Epithelial cell of proximal tubule (primary cell): ENCODE results near the gene PRKAR2B. TPM values are rescaled to one million over a fixed set of nuclear protein-coding genes. Genes with fewer than 3 reads are reported as not detected.
"Not testable (repeated sequence)": the region's sequence is repeated elsewhere in the genome, so short reads cannot be mapped to it uniquely, and the experiment has no call there.

Source experiments
- DNase-seq: peaks from one replicate; pipeline ENCODE4 v3.0.0-alpha.2; 2011; ENCODE audit warnings: low read depth
- H3K4me3 ChIP-seq: 2 replicates; pipeline ENCODE4 v1.5.1; 2011; ENCODE audit warnings: low read depth, mild to moderate bottlenecking, low read length
- CTCF ChIP-seq: conservative IDR thresholded peaks from 2 replicates; pipeline ENCODE4 v1.5.1; 2012; ENCODE audit warnings: low read depth, mild to moderate bottlenecking, low read length
- total RNA-seq: library from RNA; depleted of rRNA; stranded (reverse); fragments of >200 nt; gene quantifications from 2 replicates; pipeline ENCODE4 v1.2.3, GENCODE V29; 2015

PRKAR2B gene
- total RNA-seq, 1 donor from 2014 or later: 5.2 TPM

GRCh38 chr7:107147464-107148393 is 103.2 kb downstream of the PRKAR2B start:
- DNase-seq: no peak
- no peak overlapping the region for H3K4me3 ChIP-seq
- TF ChIP-seq CTCF: peak; percentile 80

DNA sequence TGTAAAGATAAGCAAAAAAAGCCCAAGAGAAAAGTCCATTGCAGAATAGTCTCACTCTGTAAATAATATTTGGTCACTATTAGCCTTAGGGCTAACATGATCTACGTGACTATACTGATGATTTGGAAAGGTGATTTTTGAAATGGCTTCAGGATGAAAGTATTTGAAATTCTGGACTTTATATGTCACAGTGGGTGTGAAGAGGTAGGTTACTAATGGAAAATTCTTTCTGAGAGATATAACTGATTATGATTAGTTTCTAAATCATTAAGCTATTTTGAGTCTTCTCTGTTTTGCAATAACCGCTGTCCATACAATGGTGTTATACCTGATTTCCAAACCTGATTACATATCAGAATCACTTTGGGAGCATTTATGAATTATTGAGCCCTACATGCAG is 104.2 kb downstream of the PRKAR2B start:
- H3K4me3 ChIP-seq: no peak overlapping the region
- no peak for DNase-seq
- TF ChIP-seq CTCF: no peak

DNA sequence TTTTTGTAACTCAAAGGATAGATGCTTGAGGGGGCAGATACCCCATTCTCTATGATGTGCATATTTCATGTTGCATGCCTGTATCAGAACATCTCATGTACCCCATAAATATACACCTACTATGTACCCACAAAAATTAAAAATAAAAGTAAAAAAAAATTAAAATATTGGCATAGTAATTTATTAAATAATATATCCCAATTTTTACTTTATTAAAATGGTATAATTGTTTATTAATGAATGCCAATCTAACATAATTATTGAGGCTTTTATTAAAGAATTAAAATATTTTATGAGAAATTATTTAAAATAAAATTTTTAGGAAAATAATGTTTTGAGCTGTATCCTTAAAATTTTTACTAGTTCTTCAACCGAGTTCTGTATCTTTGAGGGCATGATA is 105.4 kb downstream of the PRKAR2B start:
- no peak overlapping the region for H3K4me3 ChIP-seq
- no peak for DNase-seq
- TF ChIP-seq CTCF: no peak

- no peak overlapping the region for H3K4me3 ChIP-seq
- peak; percentile 66 for TF ChIP-seq CTCF
- DNase-seq: no peak
These were observed 106.0 kb downstream of the PRKAR2B start for GRCh38 chr7:107150375-107151073.

DNA sequence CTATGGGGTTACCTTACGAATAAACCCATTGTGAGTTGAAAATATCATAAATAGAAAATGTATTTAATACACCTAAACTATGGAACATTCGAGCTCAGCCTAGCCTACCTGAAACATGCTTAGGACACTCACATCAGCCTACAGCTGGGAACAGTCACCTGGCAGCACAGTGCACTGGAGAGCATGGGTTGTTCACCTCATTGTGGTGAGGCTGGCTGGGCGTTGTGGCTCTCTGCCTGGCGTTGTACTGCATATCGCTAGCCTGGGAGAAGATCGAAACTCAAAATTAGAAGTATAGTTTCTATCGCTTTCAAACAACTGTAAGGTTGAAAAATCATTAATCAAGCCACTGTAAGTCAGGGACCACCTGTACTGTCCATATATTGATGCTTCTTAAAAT is 107.0 kb downstream of the PRKAR2B start:
- no peak for TF ChIP-seq CTCF
- H3K4me3 ChIP-seq: no peak overlapping the region
- no peak for DNase-seq

DNA sequence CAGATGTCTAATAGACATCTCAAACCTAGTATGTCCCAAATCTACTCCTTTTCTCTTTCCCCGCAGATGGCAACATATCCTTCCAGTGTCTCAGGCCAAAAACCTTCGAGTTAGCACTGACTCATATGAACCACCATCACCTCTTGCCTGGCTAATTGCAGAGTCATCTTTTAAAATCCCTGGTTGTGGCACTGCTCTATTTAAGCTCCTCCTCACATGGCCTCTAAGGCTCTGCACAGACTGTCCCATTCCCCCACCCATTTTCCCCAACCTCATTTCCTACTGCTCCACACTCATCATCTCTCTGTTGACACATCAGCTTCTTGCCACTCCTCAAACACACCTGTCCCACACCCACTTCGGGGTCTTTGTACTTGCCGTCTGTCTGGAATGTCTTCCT is 107.5 kb downstream of the PRKAR2B start:
- DNase-seq: no peak
- peak; percentile 43 for TF ChIP-seq CTCF
- H3K4me3 ChIP-seq: no peak overlapping the region

- DNase-seq: no peak
- no peak overlapping the region for H3K4me3 ChIP-seq
- no peak for TF ChIP-seq CTCF
These were observed 110.3 kb downstream of the PRKAR2B start for GRCh38 chr7:107154826-107155225.

- not testable (repeated sequence) for DNase-seq, H3K4me3 ChIP-seq
These were observed 111.2 kb downstream of the PRKAR2B start for GRCh38 chr7:107155726-107156125.
